Left cardiac atrium (tissue), 4 donors: ENCODE measurements around the gene BCAN. TPM values are rescaled to one million over a fixed set of nuclear protein-coding genes. Genes with fewer than 3 reads are reported as not detected.
"Not testable (repeated sequence)": the region's sequence is repeated elsewhere in the genome, so short reads cannot be mapped to it uniquely, and the experiment has no call there.

Experiments used
- ATAC-seq, 2 donors: fragments of 200-7000 bp; cut with Tn5 transposase; one replicate each; pipeline ENCODE4 v1.9.1; 2020; ENCODE audit warnings: mild to moderate bottlenecking in 2 of 2, moderate library complexity in 2 of 2
- DNase-seq: peaks from one replicate; pipeline ENCODE4 v3.0.0-alpha.2; 2020
- intact Hi-C, 2 donors: fragments of 100-400 bp; cut with DNase I; formaldehyde crosslinking; loops; one replicate each; pipeline versions ENCODE4 v1.14.1 to v1.15.1; 2022 to 2023
- total RNA-seq, 2 donors: library from RNA; stranded (reverse); fragmentation: NEBNext Ultra II Directional; extraction: Animal tissue kit (Norgen Biotek cat#: 25700); gene quantifications; one replicate each; pipeline ENCODE4 v1.2.1, GENCODE V29; 2021
- donor health status: DM: no; HTN: yes; CAD: no.
- donor health status: DM: no; HTN: yes; CAD: no; lungs with severe emphysema.
- donor health status: DM: yes; HTN: yes; CAD: no.
- donor health status: Dilated cardiomyopathy.

Gene BCAN
- total RNA-seq, 2 donors from 2014 or later = 0.29 to 0.47 TPM

DNA sequence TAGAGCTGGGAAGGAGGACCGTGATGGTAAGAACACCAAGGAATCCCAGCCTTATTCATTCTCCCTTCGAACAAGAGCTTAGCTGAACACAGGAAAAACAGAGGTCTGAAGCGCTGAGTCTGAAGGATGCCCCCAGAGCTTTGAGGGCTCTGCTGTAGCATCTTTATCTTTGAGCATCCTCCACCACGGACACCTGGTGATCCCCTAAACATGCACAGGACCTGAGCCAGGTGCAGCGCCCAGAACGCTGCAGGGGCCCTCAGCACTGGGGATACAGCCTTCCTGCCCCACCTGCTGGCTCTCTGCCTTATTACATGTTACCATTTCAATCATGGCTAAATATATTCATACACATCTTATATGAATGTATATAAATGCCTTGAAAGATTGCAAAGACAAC is 32.9 kb upstream of the BCAN start:
- DNase-seq = no peak
- intact Hi-C loops = loop anchor here (5.0 to 10.0 kb wide), 3 partner anchors 124 to 224 kb away; no protein-coding TSS in a partner anchor
- ATAC-seq = peak in 1 of 2 donors; percentile 41

DNA sequence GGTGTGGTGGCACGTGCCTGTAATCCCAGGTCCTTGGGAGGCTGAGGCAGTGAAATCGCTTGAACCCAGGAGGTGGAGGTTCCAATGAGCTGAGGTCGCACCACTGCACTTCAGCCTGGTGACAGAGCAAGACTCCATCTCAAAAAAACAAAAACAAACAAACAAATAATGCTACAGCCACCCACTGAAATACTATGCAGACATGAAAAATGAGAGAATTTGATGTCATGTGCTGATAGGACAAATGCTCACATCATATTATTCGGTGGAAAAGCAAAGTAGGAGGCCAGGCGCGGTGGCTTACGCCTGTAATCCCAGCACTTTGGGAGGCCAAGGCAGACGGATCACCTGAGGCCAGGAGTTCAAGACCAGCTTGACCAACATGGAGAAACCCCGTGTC is 31.8 kb upstream of the BCAN start:
- intact Hi-C loops, ATAC-seq, DNase-seq: not testable (repeated sequence)

DNA sequence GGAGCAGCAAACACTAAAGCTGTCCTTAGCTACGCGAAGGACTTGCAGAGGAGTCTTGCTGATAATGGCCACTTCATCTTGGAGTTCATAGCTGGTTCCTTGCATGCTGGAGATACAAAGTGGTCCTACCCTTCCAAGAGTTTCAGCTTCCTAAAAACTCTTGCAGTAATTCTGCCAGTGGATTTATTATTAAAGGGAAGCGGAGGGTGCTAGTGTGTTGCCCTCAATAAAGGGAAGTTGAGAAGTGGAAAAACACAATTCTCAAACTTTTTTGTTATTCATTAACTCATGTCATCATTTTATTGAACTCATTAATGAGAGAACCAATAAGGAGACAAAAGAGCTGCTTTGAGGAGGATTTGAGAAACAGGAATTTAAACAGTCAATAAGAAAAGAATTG is 29.3 kb upstream of the BCAN start:
- DNase-seq = no peak
- no peak for ATAC-seq
- intact Hi-C loops = no loop called here

DNA sequence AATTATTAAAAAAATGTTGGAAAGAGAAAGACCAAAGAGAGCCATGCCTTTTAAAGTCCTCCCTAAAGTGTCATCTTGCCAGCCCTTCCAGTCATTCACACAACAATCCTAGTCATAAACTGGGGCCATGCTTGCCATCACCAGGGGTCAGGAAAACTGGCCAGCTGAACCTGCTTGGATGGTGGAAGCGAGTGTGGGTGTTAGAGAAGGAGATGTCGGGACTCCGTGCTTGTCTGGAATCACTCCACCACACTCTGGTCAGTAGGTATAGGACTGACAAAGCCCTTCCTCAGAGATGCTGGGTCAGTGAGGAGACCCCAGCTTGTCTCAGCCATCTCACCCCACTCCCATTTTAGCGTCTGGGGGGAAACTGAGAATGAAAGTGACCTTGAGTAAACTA is 26.0 kb upstream of the BCAN start:
- intact Hi-C loops = no loop called here

DNA sequence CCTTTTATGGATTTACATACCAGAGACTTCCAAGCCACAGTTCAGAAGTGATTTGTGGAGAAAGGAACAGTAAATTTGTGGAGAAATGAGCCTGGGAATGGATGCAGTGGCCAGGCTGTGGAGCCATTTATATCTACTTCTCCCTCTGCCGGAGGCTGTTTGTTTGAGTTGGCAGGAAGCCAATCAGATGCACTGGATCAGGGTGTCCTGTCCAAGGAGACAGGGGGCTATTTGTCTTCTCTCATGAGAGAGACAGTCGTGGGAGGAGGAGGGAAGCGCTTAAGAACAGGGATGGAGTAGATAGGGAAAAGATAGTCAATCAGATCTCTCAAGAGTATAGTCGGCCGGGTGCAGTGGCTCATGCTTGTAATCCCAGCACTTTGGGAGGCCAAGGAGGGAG is 25.5 kb upstream of the BCAN start:
- intact Hi-C loops = no loop called here
- ATAC-seq = peak; percentile 80 to 83
- peak; percentile 43 for DNase-seq

More for the DNA sequence above, 26.0 kb upstream of the BCAN start:
- DNase-seq (no peak), ATAC-seq (peak; percentile 13 to 38)

DNA sequence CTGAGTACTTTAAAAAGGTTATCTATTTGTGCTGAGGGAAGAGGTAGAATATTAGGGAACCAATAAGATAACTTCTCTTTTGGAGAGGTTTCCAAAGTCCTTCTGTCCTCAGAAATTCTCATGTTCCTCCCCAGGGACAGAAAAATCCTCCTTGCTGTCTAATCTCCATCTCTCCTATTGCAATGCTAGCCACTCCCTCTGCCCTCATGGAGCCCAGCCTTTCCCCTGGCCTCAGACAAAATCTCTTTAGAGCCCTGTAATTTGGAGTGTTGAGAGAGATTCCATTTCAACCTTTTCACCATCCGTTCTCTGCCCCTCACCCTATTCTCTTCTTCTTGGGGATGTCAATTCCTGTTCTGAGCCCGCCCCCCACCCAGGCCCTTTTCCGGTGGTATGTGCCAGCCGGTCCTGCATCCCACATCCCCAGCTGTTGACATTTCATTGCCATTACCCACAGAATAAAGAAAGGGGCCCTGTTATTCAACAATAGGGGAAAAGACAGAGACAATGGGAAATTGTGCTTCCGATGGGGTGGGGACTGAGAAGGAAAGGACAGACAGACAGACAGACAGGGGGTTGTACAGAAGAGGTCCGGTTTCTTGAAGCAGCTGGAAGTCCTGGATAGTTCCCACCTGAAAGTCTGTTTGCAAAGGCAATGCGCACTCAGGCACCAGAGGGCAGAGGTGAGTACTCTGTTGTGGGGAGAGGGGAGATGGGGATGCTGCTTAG is 22.9 kb upstream of the BCAN start, which contains the start of gene HAPLN2:
HAPLN2 (plus strand) TSS at position 563 of the 729 bp plus-strand sequence. CDS start 4,076 bp downstream, outside the sequence.
- intact Hi-C loops = no loop called here
- no peak for ATAC-seq
- no peak for DNase-seq

DNA sequence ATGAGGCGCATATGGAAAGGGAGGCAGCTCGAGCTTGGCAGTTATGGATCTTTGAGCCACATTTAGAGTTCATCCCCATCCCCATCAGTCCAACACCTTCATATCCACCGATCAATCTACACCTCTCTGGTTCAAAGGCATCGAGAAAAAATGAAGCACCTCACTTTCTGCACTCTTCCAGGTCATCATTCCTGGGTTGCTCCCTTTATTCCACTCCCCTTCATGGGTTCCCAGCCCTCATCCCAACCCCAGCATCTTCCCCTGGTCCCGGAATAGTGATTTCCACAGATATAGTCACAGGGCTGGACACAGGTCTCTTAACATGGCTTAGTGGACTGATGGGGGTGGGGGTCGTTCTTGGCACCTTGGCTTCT is 22.3 kb upstream of the BCAN start:
- intact Hi-C loops = no loop called here
- no peak for DNase-seq
- no peak for ATAC-seq

DNA sequence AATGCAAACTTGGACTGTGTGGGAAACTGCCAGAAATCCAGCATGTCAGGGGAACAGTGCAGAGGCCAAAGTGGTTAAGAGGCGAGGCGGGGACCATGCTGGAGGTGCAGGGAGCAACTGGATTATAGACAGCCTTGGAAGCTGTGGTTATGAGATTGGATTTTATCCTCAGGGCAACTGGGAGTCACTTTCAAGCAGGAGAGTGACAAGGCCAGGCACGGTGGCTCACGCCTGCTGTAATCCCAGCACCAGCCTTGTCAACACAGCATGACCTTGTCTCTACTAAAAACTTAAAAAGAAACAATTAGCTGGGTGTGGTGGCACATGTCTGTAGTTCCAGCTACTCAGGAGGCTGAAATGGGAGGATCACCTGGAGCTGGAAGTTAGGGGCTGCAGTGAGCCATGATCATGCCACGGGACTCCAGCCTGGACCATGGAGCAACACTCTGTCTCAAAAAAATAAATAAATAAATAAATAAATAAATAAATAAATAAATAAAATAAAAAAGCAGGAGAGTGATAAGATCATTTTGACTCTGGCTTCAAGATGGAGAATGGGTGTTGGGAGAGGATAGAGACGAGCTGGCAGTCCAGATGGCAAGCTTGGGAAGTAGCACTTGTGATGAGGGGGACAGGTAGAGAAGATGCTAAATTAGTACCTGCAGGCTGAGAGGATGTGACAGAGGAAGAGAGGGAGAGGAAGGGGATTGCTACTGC is 19.2 kb upstream of the BCAN start:
- intact Hi-C loops = no loop called here
- DNase-seq (no peak), ATAC-seq (no peak)

DNA sequence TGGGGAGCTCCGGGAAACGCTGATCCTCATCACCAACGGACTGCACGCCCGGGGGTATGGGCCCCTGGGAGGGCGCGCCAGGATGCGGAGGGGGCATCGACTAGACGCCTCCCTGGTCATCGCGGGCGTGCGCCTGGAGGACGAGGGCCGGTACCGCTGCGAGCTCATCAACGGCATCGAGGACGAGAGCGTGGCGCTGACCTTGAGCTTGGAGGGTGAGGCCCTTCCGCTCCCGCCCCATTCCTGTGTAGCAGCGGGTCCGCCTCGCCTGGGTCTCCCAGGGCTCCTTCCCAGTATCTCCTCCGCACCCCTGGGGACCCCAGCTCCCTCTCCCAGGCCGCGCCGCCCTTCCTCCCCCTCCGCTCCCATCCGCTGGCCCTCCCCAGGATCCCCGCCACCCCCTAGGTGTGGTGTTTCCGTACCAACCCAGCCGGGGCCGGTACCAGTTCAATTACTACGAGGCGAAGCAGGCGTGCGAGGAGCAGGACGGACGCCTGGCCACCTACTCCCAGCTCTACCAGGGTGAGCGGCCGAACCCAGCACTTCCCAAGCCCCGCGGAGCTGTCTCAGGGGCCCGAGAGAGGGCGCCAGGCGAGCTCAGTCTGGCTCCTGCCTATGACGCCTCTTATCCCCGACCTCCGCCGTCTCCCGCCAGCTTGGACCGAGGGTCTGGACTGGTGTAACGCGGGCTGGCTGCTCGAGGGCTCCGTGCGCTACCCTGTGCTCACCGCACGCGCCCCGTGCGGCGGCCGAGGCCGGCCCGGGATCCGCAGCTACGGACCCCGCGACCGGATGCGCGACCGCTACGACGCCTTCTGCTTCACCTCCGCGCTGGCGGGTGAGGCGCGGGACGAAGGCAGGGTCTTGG is 17.7 kb upstream of the BCAN start:
- peak; percentile 63 to 76 for ATAC-seq
- DNase-seq = peak; percentile 64
- intact Hi-C loops = no loop called here

DNA sequence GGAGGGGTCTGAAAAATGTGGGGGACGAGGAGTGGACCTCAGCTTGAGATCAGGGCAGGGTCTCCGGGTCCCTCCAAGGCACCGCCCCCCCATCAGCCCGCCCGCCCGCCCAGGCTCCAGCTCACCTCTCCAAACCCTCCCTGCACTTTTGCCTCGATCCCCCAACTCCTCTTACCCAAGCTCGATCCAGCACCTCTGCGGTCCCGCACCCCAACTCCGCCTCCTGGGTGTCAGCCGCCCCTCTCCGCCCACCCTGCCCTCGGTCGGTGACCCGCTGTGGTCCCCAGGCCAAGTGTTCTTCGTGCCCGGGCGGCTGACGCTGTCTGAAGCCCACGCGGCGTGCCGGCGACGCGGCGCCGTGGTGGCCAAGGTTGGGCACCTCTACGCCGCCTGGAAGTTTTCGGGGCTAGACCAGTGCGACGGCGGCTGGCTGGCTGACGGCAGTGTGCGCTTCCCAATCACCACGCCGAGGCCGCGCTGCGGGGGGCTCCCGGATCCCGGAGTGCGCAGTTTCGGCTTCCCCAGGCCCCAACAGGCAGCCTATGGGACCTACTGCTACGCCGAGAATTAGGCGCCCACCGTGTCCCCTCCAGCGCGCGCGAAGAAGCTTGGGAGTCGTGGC is 17.0 kb upstream of the BCAN start:
- intact Hi-C loops = loop anchor here in 1 of 2 donors (5.0 kb wide), 1 partner anchor 52 kb away; the partner anchor contains the start of gene NES
- ATAC-seq = peak; percentile 31 to 33
- no peak for DNase-seq

DNA sequence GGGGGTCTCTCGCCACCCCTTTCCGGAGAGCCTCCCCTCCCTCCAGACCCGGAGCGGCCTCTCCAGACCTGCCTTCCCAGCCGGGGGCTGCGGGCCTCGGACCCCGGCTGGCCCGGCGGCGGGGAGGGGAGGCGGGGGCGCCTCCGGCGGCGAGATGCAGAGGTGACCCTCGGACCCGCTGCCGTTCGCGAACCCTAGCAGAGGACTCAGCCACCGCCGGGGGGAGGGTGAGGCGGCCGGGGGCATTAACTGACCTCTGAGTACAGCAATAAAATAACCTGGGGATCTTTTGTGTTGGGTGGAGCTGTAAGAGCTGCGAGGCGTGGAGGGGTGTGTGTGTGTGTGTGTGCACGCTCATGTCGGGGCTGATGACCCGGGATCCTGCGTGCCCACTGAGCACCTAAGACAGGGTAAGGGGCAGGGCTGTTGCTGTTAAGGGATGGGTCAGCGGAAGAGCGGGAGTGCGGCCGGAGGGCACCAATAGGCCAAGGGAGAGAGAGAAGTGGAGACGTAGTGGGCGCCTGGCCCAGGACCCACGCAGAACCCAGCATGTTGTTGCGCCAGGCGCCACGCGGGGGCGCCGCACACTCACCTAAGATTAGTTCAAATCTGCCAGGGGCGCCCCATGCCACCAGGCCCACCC is 16.4 kb upstream of the BCAN start:
- intact Hi-C loops = loop anchor here (2.0 to 5.0 kb wide), 2 partner anchors 33 to 52 kb away; partner anchors contain the start of gene NES (in 1 of the 2)
- DNase-seq (peak; percentile 67), ATAC-seq (peak; percentile 66 to 68)

DNA sequence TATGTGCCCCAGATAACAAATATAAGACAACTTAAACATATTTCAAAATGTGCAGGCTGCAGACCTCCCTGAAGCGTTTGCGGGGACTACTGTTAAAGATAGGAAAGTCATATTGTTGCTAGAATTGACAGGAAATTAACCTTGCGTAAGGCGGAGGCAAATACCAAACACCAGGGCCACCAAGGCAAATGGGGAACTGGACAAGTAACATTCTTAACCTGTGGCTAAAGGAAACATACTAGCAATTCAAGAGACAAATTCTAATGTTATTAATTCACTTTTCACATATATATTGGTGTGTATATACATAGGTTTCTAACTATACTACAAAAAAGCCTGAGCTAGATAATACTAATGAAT is 15.9 kb upstream of the BCAN start:
- DNase-seq (no peak), ATAC-seq (no peak)
- intact Hi-C loops = loop anchor here (2.0 to 5.0 kb wide), 2 partner anchors 33 to 51 kb away; partner anchors contain the start of gene NES (in 1 of the 2)

DNA sequence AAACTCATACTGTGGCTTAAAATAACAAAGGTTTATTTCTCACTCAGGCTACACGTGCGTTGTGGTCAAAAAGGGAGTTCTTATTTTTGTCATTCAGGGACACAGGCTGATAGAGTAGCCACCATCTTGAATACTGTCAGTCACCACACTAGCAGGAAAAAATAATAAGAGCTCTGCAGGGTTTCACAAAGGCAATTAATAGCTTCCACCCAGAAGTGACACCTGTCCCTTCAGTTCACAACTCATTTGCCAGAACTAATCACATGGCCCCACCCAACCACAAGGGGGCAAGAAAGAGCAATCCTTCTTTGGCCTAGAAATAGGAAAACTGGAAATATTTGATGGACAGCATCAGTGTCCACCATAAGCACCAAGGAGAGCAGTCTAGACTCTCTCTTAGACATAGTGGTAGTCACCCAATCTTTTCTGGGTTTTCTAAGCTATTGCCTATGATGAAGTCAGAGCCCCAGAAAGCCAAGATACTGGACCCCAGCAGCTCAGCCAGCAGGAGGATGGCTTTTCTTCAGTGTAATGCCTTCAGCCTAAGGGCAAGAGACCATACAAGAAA is 14.5 kb upstream of the BCAN start:
- intact Hi-C loops = loop anchor here (2.0 to 5.0 kb wide), 2 partner anchors 31 to 50 kb away; partner anchors contain the start of gene NES (in 1 of the 2)
- ATAC-seq (no peak), DNase-seq (no peak)

DNA sequence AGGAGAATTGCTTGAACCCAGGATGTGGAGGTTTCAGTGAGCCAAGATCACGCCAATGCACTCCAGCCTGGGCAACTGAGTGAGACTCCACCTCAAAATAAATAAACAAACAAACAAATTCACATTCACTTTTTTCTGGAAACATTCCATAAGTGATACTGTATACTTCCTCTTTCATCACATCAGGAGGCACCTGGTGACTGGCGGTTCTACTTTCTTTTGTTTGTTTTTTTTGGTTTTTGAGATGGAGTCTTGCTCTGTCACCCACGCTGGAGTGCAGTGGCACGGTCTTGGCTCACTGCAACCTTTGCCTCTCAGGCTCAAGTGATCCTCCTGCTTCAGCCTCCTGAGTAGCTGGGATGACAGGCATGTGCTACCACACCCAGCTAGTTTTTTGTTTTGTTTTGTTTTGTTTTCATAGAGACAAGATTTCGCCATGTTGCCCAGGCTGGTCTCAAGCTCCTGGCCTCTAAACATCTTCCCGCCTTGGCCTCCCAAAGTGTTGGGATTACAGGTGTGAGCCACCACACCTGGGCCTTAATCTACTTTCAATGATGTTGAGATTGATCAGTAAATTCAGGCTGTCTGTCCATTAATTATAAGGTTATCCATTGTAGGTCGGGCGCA is 12.0 kb upstream of the BCAN start:
- DNase-seq (no peak), ATAC-seq (no peak)
- intact Hi-C loops = loop anchor here in 1 of 2 donors (2.0 to 5.0 kb wide), 2 partner anchors 27 to 47 kb away; partner anchors contain the start of gene NES

DNA sequence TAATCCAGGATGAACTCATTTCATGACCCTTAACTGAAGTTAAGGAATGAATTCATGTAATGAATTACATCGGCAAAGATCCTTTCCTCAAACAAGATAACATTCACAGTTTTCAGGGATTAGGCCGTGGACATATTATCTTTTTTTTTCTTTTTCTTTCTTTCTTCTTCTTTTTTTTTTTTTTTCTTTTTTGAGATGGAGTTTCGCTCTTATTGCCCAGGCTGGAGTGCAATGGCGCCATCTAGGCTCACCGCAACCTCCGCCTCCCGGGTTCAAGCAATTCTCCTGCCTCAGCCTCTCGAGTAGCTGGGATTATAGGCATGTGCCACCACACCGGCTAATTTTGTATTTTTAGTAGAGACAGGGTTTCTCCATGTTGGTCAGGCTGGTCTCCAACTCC is 10.8 kb upstream of the BCAN start:
- intact Hi-C loops, DNase-seq, ATAC-seq: not testable (repeated sequence)

DNA sequence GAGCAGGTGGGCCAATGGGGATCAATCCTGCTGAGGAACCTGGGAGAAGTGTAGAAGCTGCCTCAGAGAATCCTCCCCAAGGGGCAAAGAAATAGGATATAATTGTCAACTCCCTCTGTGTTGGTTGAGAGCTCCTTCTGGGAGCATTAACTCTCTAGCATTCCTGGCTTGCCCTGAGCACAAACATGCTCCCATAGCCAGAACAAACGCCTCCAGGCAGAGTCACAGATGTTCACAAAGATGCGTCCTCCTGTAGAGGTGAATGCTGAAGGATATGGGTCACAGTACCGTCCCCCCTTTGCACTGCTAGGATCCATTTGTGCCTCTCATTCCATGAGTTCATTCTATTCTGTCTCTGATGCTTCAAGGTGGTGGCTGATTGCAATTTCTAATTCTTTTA is 9.6 kb upstream of the BCAN start:
- intact Hi-C loops = no loop called here
- no peak for DNase-seq
- no peak for ATAC-seq

DNA sequence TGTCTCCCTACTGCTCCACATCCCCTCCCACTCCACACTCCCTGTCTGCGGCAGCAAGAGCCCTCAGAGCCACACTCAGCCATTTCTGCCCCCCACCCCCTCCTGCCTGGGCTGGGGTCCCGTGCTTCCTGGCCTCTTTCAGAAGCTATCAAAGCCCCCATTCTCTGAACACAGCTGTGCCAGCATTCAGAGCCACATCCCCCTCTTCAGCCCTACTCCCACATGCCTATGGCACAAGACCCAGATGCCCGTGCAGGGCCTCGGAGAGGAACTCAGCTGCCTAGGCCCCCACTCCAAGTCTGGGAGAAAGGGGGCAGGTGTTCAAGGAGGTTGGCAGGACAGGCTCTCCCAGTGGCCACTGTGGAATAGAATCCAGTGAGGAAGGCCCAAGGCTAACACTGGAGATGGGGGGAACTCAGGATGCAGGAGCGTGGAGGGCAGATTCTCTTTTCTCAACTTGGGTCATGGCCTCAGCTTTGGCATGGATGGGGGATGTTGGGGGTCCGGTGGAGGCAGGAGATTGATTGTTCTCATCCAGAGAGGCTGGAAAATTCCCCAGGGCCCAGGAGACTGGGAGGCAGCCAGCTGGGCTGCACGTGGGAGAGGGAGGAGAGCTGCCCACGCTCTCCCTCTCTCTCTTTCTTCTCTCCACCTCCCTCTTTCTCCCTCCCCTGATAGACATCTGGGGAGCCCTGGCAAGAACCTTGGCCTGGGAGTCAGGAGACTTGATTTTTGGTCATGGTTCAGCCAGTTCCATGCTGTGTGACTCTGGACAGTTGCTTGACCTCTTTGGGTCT is 3.5 kb upstream of the BCAN start:
- intact Hi-C loops = no loop called here
- DNase-seq = no peak
- ATAC-seq = peak in 1 of 2 donors; percentile 35
